Jurkat, Clone E6-1 (cell line): ENCODE data around the gene CISTR.
"Not testable (repeated sequence)": the region's sequence is repeated elsewhere in the genome, so short reads cannot be mapped to it uniquely, and the experiment has no call there.

Source experiments
- DNase-seq: peaks from one replicate; pipeline ENCODE4 v3.0.0-alpha.2; 2011; ENCODE audit warnings: low read depth, low spot score
- H3K4me3 ChIP-seq: 2 replicates; pipeline ENCODE4 v1.5.1; 2011; ENCODE audit warnings: mild to moderate bottlenecking, low read length, control low read depth, moderate library complexity

The CISTR gene

GRCh38 chr12:53766881-53767280 lies 15.1 kb upstream of the CISTR start:
- DNase-seq: no peak
- no peak overlapping the region for H3K4me3 ChIP-seq

- no peak for DNase-seq
Measured at GRCh38 chr12:53765891-53766290, 14.1 kb upstream of the CISTR start.

GRCh38 chr12:53764615-53765014 lies 12.8 kb upstream of the CISTR start:
- no peak for DNase-seq
- H3K4me3 ChIP-seq: no peak overlapping the region

More at GRCh38 chr12:53765891-53766290, 14.1 kb upstream of the CISTR start:
- H3K4me3 ChIP-seq: no peak overlapping the region

- DNase-seq, H3K4me3 ChIP-seq: not testable (repeated sequence)
Measured at GRCh38 chr12:53762793-53763192, 11.0 kb upstream of the CISTR start.

GRCh38 chr12:53761306-53761705 lies 9.5 kb upstream of the CISTR start:
- no peak overlapping the region for H3K4me3 ChIP-seq
- no peak for DNase-seq

GRCh38 chr12:53759261-53759660 lies 7.5 kb upstream of the CISTR start:
- DNase-seq: no peak
- no peak overlapping the region for H3K4me3 ChIP-seq

GRCh38 chr12:53758730-53759103 lies 6.9 kb upstream of the CISTR start:
- H3K4me3 ChIP-seq: no peak overlapping the region
- DNase-seq: no peak

- DNase-seq: no peak
- no peak overlapping the region for H3K4me3 ChIP-seq
Measured at GRCh38 chr12:53758081-53758729, 6.4 kb upstream of the CISTR start.

GRCh38 chr12:53757101-53757770 lies 5.5 kb upstream of the CISTR start:
- DNase-seq: peak; percentile 54
- H3K4me3 ChIP-seq: no peak overlapping the region

- DNase-seq: no peak
- H3K4me3 ChIP-seq: no peak overlapping the region
Measured at GRCh38 chr12:53756300-53757100, 4.7 kb upstream of the CISTR start.

- DNase-seq: no peak
- no peak overlapping the region for H3K4me3 ChIP-seq
Measured at GRCh38 chr12:53755893-53756292, 4.1 kb upstream of the CISTR start.

GRCh38 chr12:53755451-53755891 lies 3.7 kb upstream of the CISTR start:
- DNase-seq: no peak
- no peak overlapping the region for H3K4me3 ChIP-seq

- no peak overlapping the region for H3K4me3 ChIP-seq
- DNase-seq: no peak
Measured at GRCh38 chr12:53754633-53755264, 3.0 kb upstream of the CISTR start.

- DNase-seq: no peak
- no peak overlapping the region for H3K4me3 ChIP-seq
Measured at GRCh38 chr12:53754188-53754585, 2.4 kb upstream of the CISTR start.

- H3K4me3 ChIP-seq: no peak overlapping the region
- no peak for DNase-seq
Measured at GRCh38 chr12:53752621-53753020, 842 bp upstream of the CISTR start.

GRCh38 chr12:53752192-53752601 lies 418 bp upstream of the CISTR start:
- no peak for DNase-seq
- H3K4me3 ChIP-seq: no peak overlapping the region

- DNase-seq: no peak
- H3K4me3 ChIP-seq: no peak overlapping the region
Measured at GRCh38 chr12:53750812-53751335, 905 bp downstream of the CISTR start.

GRCh38 chr12:53749986-53750811 lies 1.6 kb downstream of the CISTR start:
- no peak for DNase-seq
- H3K4me3 ChIP-seq: no peak overlapping the region
